ENCODE data around the gene INMT.

The INMT gene

GRCh38 chr7:30788640-30789333 lies 36.9 kb downstream of the INMT start:
- no peak for DNase-seq

GRCh38 chr7:30789334-30789711 lies 37.4 kb downstream of the INMT start:
- DNase-seq, result no peak

GRCh38 chr7:30790356-30790755 lies 38.4 kb downstream of the INMT start:
- no peak for DNase-seq

DNA sequence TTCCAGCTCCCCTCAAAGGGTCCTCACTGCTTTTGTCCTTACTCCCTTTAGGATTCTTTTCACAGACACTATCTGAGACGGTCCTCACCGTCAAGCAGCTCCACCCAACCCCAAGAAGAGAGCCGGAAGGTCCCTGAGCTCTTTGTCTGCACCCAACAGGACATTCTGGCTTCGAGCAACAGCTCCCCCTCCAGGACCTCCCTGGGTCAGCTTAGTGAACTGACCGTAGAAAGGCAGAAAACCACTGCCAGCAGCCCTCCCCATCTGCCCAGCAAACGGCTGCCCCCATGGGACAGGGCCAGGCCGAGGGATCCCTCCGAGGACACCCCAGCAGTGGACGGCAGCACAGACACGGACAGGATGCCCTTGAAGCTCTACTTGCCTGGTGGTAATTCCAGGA lies 39.2 kb downstream of the INMT start:
- DNase-seq, result no peak

- DNase-seq, result no peak
Measured at GRCh38 chr7:30795161-30795948, 43.4 kb downstream of the INMT start.

GRCh38 chr7:30796105-30796869 lies 44.4 kb downstream of the INMT start:
- DNase-seq, result no peak

- no peak for DNase-seq
Measured at GRCh38 chr7:30797176-30798040, 45.5 kb downstream of the INMT start.

- no peak for DNase-seq
Measured at GRCh38 chr7:30799206-30799975, 47.5 kb downstream of the INMT start.

DNA sequence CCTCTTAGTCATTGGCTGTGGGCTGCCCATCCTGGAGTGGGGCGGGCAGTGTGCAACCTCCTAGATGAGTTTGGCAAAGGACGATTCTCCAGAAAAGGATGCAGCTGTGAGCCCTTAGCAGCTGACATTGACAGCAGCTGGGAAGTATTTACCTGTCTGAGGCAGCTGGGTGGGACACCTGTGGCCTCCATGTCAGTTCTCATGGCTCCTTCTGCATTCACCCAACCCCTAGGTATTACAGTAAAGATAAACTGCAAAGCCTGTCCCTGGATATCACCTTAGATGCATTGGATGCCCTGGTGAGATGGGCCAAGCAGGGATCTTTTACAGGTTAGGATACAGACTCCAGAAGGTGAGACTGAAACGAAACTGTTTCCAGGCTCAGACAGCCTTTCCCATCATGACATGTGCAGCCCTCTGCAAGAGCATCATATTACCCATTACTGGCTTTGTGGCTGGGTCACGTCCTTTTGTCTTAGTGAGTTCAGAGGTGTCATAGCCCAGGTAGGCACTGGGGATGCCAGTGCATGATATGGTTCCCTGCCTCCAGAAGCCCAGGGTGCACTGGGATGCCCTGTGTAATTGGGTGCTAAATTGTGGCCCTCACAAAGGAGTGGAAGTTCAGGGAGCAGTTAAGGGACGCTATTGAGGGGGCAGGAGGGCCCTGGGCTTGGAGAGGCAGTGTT lies 48.2 kb downstream of the INMT start:
- no peak for DNase-seq

GRCh38 chr7:30800785-30801252 lies 48.9 kb downstream of the INMT start:
- DNase-seq, result peak; percentile 72

DNA sequence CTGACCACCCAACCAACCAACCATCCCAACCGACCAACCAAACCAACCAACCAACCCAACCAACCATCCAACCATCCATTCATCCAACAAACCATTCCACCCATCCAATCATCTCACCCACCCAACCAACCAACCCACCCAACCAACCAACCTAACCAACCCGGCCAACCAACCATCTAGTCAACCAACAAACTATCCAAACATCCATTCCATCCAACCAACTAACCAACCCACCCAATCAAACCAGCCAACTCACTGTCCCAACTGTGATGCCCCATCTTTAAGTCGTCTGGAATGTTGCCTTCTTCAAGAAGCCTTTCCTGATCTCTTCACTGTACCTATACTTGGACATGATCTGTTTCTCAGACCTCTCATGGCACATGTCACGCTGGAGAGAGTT lies 50.9 kb downstream of the INMT start:
- DNase-seq, result no peak

DNA sequence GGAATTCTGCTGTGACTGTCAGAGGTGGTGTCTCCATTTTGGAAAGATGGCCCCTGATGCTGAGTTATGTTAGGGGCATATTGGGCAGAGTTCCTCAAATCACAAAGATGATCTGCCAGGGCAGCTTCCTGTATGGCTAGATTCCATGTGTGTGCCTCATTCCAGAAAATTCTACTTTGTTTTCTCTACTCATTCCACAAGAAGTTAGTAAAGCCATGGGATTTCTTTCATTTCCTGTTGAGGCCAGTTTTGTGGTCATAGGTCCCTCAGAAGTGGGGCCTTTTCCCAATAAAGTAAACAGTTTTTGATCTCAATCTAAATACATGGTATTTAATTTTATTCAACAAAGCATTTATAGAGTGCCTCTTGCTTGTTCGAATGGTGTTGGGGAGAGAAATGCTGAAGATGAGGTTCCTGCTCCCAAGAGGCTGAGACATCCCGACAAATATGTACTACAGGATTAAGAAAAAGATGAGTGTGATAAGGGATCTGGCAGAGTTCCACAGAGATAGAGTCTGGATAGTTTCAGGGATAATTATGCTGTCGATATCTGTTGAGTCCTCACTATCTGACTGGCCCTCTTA lies 52.2 kb downstream of the INMT start:
- DNase-seq, result no peak

DNA sequence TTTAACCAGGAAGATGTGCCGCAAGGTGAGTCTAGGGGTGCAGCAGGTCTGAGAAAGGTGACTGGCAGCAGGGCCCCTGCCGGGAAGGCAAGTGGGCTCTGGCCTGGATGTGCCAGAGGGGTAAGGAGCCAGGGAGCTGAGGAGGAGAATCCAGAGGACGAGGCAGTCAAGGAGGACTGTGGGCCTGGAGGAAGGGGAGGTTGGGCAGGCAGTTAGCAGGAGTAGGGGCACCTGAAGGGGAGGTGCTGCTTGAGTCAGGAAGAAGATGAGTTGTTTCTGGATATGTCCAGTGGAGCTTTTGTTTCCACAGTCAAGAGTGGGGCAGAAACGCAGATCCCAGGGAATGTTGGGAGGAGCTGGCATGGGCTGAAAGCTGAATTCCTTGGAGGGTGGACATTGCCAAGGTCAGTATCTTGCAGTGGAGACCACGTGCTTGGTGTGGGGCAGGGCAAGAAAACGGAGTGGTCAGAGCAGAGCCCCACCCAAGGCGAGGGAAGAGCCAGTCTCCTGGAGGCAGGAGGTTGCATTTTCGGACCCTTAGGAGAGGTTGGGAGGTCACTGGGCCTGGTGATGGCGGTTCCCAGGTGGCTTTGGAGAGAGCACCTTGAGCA lies 53.3 kb downstream of the INMT start:
- DNase-seq, result no peak

DNA sequence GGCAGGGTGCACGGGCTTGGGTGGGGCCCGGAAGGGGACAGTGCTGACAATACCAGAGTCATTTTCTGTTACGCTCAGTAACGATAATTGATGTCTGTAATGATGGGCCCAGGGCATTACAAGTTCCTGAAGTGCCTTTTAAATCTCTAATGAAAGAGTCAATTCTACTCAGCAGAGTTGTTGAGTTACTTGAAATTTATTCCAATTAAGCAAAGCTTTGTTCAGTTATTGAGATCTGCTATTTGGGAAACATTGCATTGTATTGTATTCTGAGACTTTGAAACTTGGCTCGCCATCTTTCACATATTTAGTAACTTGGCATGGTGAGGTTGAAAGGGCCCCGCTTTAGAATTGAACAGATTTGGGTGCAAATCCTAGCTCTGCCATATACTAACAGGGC lies 54.0 kb downstream of the INMT start:
- DNase-seq, result no peak

Measured in left hindlimb (tissue), 1 donor.